Measurements from ENCODE around the gene ARRDC4. TPM values are rescaled to one million over a fixed set of nuclear protein-coding genes. Genes with fewer than 3 reads are reported as not detected.

Gene ARRDC4
- total RNA-seq, 2 donors from 2014 or later: 29.6 to 31.0 TPM

DNA sequence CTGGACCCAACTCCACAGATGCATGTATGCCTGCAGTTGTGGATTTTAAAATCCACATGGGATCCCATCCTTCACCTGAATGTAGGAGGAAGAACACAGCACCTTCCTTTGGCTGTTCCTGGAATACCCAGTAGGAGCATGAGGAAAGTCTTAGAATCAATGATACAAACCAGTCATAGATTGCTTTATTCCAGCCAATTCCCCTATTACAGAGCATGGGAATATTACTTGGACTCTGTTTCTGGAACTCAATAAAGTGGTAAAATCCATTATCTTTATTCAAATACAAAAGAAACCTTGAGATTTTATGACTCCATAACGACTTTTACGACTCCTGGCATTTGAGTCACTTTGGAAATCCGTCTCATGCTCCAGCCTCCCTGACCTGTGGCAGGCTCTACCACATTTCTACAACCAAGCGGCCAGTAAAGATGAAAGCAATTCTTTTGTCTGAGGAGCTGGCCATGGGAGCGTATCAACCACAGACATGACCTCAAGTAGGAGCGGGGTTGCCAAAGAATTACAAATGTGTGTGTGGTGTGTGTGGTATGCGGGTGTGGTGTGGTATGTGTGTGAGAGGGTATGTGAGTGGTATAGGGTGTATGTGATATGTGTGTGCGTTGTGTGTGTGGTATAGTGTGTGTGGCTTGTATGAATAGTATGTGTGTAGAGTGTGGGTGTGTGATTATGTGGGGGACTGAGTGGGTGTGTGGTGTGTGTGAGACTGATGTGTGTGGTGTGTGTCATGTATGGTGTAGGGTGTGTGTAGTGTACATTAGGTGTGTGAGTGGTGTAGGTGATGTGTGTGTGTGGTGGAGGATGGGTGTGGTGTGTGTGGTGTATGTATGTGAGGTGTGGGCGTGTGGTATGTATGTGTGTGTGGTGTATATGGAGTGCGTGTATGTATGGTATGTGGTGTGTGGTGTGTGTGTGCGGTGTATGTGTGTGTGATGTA lies 40.0 kb downstream of the ARRDC4 start:
- Histone ChIP-seq H3K4me3 (no peak overlapping the region), H3K27ac (no peak overlapping the region), H3K36me3 (replicated peaks in 1 of 2; ENCODE audit: insufficient read depth in 1 of 2, low read depth in 2 of 2) (no peaks in the 10 kb centered on the region), H3K27me3 (no peaks in the 10 kb centered on the region), H3K9me3 (no peaks in the 10 kb centered on the region), H3K4me1 (peaks cover 16% of the 10 kb centered on the region)
- DNase-seq (no peak), ATAC-seq (no peak)
- intact Hi-C loops (cut with DNase I): no loop called here
- TF ChIP-seq, protein P1, sequence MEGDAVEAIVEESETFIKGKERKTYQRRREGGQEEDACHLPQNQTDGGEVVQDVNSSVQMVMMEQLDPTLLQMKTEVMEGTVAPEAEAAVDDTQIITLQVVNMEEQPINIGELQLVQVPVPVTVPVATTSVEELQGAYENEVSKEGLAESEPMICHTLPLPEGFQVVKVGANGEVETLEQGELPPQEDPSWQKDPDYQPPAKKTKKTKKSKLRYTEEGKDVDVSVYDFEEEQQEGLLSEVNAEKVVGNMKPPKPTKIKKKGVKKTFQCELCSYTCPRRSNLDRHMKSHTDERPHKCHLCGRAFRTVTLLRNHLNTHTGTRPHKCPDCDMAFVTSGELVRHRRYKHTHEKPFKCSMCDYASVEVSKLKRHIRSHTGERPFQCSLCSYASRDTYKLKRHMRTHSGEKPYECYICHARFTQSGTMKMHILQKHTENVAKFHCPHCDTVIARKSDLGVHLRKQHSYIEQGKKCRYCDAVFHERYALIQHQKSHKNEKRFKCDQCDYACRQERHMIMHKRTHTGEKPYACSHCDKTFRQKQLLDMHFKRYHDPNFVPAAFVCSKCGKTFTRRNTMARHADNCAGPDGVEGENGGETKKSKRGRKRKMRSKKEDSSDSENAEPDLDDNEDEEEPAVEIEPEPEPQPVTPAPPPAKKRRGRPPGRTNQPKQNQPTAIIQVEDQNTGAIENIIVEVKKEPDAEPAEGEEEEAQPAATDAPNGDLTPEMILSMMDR (IDR thresholded peaks at IDR 0.05): no peak
- TF ChIP-seq POLR2A (IDR thresholded peaks at IDR 0.05): no peak
- WGBS, 2 donors: 70 to 71% methylated on average over 11 of the region's 11 CpGs

DNA sequence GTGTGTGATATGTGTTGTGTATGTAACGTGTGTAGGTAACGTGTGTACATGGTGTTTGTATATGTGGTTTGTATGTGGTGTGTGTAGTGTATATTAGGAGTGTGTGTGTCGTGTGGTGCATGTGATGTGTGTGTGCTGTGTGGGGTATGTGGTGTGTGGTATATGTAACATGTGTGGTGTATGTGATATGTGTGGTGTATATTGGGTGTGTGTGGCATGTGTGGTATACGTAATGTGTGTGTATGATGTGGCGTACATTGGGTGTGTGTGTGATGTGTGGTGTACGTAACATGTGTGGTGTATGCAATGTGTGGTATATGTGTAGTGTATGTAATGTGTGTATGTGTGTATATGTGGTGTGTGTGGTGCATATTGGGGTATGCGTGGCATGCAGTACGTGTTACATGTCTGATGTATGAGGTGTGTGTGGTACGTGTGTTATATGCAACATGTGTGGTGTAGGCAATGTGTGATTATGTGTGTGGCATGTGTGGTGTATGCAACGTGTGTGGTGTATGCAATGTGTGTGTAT lies 41.2 kb downstream of the ARRDC4 start:
- peaks cover 15% of the 10 kb centered on the region for H3K4me1 ChIP-seq
- intact Hi-C loops (cut with DNase I): no loop called here
- ATAC-seq (no peak), DNase-seq (no peak)
- no peaks in the 10 kb centered on the region for H3K9me3 ChIP-seq
- TF ChIP-seq, protein P1 (IDR thresholded peaks at IDR 0.05): no peak
- TF ChIP-seq POLR2A (IDR thresholded peaks at IDR 0.05): no peak
- H3K27me3 ChIP-seq: no peaks in the 10 kb centered on the region
- WGBS, 2 donors: 93 to 94% methylated on average over 10 of the region's 10 CpGs
- H3K36me3 ChIP-seq (replicated peaks in 1 of 2; ENCODE audit: insufficient read depth in 1 of 2, low read depth in 2 of 2): no peaks in the 10 kb centered on the region
- H3K27ac ChIP-seq: no peak overlapping the region
- no peak overlapping the region for H3K4me3 ChIP-seq

DNA sequence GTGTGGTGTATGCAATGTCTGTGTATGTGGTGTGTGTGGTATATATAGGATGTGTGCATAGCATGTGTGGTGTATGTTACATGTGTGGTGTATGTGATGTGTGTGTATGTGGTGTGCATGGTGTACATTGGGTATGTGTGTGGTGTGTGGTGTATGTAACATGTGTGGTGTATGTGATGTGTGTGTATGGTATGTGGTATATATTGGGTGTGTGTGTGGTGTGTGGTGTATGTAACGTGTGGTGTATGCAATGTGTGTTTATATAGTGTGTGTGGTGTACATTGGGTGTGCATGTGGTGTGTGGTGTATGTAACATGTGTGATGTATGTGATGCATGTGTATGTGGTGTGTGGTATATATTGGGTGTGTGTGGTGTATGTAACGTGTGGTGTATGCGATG lies 41.9 kb downstream of the ARRDC4 start:
- H3K27me3 ChIP-seq: no peaks in the 10 kb centered on the region
- ATAC-seq: no peak
- H3K4me3 ChIP-seq: no peak overlapping the region
- DNase-seq: no peak
- no peaks in the 10 kb centered on the region for H3K36me3 ChIP-seq (replicated peaks in 1 of 2; ENCODE audit: insufficient read depth in 1 of 2, low read depth in 2 of 2)
- H3K27ac ChIP-seq: no peak overlapping the region
- TF ChIP-seq, protein P1 (IDR thresholded peaks at IDR 0.05): no peak
- no peak for TF ChIP-seq POLR2A (IDR thresholded peaks at IDR 0.05)
- peaks cover 15% of the 10 kb centered on the region for H3K4me1 ChIP-seq
- H3K9me3 ChIP-seq: no peaks in the 10 kb centered on the region
- intact Hi-C loops (cut with DNase I): no loop called here
- WGBS, 2 donors: 91% methylated on average over 3 of the region's 3 CpGs

DNA sequence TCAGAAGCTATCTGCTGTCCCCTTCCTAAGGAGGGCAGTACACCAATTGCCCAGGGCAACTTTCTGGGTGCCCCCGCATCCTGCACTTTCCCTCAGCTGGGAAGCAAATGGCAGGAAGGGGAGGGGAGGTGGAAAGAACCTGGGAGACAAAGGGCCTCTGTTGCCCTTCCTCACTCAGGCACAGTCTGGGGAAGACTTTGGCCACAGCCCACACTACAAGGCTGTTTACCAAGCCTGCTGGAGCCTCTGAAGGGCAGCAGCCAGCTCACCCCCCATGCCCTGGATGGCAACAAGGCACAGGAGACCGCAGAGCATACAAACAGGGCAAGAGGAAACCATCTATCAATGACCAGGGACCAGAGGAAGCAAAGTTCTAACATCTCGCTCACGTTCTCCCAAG lies 42.4 kb downstream of the ARRDC4 start:
- ATAC-seq (no peak), DNase-seq (no peak)
- Histone ChIP-seq H3K4me1 (peaks cover 15% of the 10 kb centered on the region), H3K9me3 (no peaks in the 10 kb centered on the region), H3K4me3 (no peak overlapping the region), H3K36me3 (replicated peaks in 1 of 2; ENCODE audit: insufficient read depth in 1 of 2, low read depth in 2 of 2) (no peaks in the 10 kb centered on the region), H3K27me3 (no peaks in the 10 kb centered on the region), H3K27ac (no peak overlapping the region)
- intact Hi-C loops (cut with DNase I): no loop called here
- 78 to 84% methylated on average over 3 to 4 of the region's 4 CpGs for whole genome bisulfite sequencing, 2 donors
- no peak for TF ChIP-seq POLR2A (IDR thresholded peaks at IDR 0.05)
- TF ChIP-seq, protein P1 (IDR thresholded peaks at IDR 0.05): no peak
